ENCODE measurements around the gene WASHC1.
"Not testable (repeated sequence)": the region's sequence is repeated elsewhere in the genome, so short reads cannot be mapped to it uniquely, and the experiment has no call there.

The WASHC1 gene

DNA sequence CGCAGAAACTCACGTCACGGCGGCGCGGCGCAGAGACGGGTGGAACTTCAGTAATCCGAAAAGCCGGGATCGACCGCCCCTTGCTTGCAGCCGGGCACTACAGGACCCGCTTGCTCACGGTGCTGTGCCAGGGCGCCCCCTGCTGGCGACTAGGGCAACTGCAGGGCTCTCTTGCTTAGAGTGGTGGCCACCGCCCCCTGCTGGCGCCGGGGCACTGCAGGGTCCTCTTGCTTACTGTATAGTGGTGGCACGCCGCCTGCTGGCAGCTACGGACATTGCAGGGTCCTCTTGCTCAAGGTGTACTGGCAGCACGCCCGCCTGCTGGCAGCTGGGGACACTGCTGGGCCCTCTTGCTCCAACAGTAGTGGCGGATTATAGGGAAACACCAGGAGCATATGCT lies 18.1 kb downstream of the WASHC1 start:
- peak; percentile 24 for DNase-seq

DNA sequence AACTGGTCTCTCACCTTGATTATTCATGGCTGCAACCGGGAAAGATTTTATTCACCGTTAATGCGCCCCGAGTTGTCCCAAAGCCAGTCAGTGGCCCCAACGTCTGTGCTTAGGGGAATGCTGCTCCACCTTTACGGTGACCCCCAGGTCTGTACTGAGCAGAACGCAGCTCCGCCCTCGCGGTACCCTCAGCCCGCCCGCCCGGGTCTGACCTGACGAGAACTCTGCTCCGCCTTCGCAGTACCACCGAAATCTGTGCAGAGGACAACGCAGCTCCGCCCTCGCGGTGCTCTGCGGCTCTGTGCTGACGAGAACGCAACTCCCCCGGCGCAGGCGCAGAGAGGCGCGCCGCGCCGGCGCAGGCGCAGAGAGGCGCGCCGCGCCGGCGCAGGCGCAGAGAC lies 18.6 kb downstream of the WASHC1 start:
- DNase-seq, result not testable (repeated sequence)

DNA sequence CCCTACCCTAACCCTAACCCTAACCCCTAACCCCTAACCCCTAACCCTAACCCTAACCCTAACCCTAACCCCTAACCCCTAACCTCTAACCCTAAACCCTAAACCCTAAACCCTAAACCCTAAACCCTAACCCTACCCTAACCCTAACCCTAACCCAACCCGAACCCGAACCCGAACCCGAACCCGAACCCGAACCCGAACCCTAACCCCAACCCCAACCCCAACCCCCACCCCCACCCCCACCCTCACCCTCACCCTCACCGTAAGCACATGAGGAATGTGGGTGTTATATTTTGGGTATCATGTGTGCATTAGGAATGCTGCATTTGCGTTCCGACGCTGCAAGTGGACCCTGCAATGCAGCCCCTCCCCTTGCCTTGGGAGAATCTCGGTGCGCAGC lies 19.0 kb downstream of the WASHC1 start:
- not testable (repeated sequence) for DNase-seq

All from activated T-cell treated with anti-CD3 and anti-CD28 coated beads for 4 hours (primary cell).